NCI-H128 (cell line): ENCODE results near the gene TUBAL3.
"Not testable (repeated sequence)": the region's sequence is repeated elsewhere in the genome, so short reads cannot be mapped to it uniquely, and the experiment has no call there.

Source experiments
- DNase-seq: peaks from one replicate; lab custom pipeline; 2025; ENCODE audit not compliant: unreplicated experiment; lab: John Stamatoyannopoulos, UW

Gene TUBAL3

DNA sequence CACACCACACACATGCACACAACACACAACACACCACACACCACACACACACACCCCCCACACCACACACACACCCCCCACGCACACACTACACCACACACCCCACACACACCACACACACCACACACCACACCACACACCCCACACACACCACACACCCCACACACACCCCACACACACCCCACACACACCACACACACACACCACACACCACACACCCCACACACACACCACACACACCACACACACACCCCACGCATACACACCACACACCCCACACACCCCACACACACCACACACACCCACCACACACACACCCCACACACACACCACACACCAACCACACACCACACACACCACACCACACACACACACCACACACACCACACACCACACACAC is 23.4 kb downstream of the TUBAL3 start:
- DNase-seq, result no peak

DNA sequence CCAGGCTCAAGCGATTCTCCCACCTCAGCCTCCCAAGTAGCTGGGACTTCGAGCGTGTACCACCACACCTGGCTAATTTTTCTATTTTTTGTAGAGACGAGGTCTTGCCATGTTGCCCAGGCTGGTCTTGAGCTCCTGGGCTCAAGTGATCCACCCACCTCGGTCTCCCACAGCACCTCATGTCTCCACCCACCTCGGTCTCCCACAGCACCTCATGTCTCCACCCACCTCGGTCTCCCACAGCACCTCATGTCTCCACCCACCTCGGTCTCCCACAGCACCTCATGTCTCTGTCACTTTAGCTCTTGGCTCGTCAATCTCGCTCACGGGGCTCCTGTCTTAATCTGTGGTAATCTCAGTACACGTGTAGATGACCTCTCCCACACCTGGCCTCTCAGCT is 24.2 kb downstream of the TUBAL3 start:
- DNase-seq, result not testable (repeated sequence)

DNA sequence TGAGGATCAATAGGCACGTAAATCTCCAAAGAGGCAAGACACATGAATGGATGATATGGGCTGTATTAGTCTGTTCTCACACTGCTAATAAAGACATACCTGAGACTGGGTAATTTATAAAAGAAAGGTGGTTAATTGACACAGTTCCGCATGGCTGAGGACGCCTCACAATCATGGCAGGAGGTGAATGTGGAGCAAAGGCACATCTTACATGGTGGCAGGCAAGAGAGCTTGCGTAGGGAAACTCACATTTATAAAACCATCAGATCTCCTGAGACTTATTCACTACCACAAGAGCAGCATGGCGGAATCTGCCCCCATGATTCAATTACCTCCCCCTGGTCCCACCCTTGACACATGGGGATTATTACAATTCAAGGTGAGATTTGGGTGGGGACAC is 25.4 kb downstream of the TUBAL3 start:
- not testable (repeated sequence) for DNase-seq

DNA sequence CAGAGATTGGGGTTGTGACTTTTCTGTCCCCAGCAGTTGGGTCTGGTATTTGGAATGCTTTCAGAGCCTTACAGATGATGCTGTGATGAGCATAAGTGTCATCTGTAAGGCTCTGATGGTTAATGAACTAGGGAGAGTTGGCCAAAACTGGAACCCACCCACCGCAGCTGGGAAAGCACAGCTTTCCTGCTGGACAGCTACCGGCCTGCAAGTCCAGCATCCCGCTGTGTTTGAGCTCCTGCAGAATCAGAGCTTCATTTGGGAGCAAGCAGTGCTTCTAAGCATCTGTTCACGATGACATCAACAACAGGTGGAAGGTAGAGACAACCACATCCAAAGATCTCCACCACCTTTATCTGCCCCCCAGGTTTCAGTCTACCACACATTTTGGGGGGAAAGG is 28.2 kb downstream of the TUBAL3 start:
- DNase-seq, result no peak

DNA sequence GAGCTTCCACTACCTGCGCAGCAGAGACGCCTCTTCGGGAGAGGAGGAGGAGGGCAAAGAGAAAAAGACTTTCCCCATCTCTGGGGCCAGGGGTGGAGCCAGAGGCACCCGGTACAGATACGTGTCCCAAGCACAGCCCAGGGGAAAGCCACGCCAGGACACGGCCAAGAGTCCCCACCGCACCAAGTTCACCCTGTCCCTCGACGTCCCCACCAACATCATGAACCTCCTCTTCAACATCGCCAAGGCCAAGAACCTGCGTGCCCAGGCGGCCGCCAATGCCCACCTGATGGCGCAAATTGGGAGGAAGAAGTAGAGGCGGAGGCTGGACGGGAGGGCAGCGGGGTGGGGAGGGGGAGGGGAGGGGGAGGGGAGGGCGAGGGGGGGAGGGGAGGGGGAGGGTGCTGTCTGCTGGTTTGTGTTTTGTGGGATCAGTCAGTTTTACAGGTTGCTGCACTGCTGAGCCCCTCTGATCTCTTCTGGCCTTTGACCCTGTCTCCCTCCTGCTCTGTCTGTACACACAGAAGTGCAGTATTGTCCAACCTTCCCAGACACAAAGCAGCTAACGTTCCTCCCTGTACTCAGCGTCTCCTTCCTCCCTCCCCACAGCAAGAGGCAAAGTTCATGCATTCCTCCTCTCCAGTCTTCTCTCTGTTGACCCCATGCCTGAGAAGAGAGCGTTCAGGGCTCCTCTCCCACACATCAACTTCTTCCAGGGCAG is 30.6 kb downstream of the TUBAL3 start:
- DNase-seq, result no peak

DNA sequence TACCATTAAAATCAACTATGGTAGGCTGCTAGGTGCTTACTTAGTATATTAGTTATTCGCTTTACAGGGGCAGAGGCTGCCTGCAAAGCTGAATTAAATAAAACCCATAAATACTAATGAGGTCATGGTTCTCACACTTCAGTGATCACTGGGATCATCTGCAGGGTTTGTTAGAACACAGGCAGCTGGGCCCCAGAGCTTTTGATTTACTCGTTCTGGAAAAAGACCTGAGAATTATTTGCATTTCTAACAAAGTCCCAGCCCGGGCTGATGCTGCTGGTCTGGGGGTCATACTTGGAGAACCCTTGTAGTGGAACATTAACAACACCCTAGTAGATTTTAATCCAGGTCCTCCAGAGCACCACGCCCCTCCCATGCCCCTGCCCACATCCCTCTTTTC is 31.3 kb downstream of the TUBAL3 start:
- no peak for DNase-seq

DNA sequence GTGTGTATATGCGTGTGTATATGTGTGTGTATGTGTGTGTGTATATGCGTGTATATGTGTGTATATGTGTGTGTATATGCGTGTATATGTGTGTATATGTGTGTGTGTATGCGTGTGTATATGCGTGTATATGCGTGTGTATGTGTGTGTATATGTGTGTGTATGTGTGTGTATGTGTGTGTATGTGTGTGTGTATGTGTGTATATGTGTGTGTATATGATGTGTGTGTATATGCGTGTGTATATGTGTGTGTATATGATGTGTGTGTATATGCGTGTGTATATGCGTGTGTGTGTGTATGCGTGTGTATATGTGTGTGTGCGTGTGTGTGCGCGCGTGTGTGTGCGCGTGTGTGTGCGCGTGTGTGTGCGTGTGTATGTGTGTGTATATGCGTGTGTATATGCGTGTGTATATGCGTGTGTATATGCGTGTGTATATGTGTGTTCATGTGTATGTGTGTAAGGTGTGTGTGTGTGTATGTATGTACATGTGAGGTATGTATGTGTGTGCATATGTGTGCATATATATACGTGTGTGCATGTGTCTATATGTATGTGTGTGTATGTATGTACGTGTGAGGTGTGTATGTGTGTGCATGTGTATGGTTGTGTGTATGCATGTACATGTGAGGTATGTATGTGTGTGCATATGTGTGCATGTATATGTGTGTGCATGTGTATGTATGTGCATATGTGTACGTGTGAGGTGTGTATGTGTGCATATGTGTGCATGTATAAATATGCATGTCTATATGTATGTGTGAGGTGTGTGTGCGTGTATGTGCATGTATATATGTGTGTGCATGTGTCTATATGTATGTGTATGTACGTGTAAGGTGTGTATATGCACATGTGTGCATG is 33.9 kb downstream of the TUBAL3 start:
- DNase-seq, result no peak

DNA sequence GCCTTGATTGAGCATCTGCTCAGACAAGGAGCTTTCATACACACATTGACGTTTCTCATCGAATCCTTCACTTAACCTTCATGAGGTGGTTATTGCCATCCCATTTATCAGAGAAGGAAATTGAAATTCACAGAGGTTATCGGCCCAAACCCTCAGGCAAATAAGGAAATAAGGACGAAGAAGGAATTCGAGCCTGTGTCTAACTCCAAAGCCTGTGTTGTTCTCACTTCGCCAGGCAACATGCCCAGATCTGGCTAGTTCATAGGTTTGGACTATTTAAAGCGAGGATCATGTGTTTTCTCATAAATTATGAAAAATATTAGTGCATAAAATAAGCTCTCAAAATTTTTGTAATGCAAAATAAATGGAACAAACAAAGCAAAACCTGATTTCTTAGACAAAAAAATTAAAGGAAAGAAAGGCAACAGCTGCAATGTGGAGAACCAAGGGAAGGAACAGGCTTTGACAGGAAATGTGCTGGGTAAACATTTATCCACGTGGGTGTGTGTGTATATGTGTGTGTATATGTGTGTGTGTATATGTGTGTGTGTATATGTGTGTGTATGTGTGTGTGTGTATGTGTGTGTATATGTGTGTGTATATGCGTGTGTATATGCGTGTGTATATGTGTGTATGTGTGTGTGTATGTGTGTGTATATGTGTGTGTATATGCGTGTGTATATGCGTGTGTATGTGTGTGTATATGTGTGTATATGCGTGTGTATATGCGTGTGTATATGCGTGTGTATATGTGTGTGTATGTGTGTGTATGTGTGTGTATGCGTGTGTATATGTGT is 35.1 kb downstream of the TUBAL3 start:
- no peak for DNase-seq

DNA sequence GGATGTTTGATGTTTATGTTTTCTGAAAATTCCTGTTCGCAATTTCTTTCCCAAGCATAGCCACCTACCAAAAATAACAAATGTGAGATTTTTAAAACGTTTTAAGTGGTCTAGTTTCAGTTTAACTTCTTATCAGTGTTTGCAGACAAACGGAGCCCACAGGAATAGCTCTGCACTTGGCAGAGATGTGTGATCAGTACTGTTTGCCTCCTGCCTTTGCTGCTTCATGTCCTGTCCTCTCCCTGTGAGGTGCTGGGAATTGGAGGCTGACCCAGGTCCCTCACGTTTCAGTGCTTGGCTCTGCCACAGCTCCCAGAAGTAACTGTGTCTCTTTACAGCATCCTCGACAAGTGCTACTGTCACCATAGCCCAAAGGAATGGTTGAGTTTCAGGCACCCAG is 38.7 kb downstream of the TUBAL3 start:
- DNase-seq, result no peak

DNA sequence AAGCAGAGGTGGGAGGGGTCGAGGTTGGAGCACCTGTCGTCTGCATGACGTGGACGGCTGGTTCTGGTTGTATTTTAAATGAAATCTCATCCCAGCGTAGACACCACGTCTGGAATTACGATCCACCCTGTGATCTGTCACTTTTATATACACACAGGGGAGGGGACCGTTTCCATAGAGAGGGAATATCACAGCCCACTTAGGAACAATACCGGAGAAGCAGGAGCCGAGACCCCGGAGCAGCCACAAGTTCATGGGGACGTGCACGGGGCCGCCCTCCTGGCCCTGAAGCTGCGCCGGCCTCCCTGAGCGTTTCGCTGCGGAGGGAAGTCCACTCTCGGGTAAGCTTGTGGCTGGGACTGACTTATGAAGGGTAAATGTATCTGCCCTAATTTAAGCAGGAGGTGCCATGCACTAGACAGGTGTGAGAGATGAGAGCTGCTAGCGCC is 39.7 kb downstream of the TUBAL3 start, which contains the start of gene UCN3:
UCN3 (plus strand) TSS at position 77 of the 449 bp plus-strand sequence. CDS start 8,755 bp downstream, outside the sequence.
- no peak for DNase-seq

DNA sequence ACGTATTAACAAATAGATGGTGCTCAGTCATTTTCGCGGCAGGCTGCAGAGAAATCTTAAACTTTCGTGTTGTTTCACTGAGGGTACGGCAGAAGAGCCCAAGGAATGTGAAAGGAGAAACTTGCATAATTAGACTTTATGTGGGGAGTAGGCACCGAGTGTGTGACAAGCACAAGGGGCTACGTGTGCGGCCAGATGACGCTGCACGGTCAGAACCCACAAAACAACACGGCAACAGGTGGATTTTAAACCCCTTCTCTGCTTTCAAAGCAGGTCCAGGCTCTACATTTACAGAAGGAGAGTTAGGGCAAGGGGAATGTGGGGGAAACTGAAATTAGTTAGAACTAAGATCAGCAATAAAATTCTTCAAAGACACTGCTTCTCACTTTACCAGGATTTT is 40.3 kb downstream of the TUBAL3 start:
- DNase-seq, result no peak

DNA sequence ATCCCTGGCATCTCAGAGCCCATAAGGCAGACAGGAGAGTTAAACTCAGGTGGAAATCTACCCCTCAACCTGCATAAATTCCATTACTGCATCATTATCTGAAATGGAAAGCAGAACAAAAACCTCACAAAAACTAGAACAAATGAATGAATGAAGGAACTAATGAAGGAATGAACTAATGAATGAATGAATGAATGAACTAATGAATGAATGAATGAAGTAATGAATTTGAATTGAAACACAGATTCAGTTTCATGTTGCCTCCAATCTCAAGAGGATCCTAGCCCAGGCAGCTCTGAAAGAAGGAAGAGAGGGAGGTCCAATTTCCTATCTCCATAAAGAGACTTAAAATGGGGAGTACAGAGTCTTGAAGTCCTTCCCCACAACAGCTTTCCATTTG is 41.8 kb downstream of the TUBAL3 start:
- no peak for DNase-seq

DNA sequence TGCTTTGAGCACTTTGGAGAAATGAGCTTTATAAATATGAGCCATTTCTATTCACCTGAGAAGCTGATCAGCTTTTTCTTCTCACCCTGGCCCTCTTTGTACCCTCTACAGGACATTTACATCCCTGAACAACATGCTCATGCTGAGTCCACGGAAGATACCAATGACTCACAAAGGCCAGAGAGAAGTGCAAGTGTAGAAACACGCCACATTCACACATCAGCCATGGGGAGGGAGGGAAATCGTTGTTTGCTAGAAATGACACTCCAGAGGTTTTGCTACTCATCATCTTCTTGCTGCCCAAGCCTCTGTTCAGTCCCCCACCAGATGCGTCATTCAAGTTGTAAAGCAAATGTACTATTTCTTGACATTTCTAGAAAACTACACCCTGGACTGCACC is 42.7 kb downstream of the TUBAL3 start:
- no peak for DNase-seq

DNA sequence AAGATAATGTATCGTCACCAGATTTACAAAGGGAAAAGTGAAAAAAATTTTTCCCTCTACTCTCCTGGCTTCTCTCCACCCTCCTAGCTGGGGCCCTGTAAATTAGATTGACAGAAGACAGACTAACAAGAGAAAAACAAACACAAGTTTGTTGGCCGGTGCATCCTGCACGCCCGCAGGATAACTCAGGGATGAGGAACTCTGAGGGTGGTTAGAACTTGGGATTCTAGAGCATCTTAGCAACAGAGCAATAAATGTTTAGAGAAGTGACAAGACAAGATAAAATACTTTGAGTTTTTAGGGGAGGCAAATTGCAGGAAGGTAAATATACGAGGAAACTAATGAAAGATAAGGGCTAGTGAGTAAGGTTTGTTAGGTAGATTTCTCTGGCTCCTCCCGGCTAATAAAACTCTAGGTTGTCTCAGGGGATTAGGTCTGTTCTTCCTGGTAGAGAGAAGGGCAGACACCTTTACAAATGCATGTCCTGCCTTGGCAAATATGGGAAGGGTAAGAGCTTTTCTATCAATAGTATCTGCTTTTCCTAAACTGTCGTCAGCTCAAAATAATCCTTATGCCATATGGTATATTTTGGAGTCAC is 44.2 kb downstream of the TUBAL3 start:
- DNase-seq, result no peak

DNA sequence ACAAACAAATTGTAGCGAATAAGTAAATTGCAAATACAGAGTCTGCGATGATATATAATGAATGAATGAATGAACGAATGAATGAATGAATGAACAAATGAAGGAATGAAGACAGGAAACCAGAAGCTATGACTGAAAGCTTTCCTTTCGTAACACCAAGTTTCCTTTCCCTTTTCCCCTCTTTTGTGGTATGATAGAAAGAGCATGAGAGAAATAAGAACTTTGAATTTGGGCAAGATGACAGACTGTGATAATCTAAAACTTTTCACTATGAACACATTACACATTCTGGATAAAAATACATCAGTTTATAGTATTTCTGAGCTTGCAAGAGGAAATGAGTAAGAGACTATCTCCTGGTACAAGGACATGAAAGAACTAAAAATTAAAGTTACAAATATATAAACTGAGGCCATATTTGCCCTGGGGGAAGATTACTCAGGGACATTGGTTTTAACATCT is 48.3 kb downstream of the TUBAL3 start:
- no peak for DNase-seq

DNA sequence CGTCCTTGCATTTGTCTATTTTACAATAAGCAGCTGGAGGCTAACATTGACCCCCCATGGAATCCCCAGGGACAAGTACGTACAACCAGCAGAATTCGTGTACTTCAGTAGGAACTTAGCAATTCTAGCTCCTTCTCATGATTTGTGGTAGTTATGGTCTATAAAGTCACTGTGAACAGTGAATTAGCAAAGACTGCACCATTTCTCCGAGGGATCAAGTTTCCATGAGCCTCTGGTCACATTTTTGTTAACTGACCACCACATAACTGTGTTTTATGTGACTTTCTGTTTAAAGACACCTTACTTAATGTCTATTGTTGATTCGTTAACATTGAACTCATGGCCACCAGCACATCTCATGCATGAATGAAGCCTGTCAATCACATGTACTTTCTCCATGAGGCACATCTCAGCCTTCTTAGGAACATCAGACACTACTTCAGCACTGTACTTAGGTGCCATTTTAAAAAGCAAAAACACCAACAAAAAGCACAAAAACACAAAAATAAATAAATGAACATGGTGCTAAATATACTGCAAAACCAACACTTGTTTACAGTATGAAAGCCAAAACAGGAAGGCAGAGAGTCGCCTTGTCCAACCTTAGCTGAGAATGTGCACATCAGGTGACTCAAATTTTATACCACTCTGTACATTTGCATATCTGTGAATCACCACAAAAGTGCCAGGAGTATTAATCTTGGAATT is 48.9 kb downstream of the TUBAL3 start:
- no peak for DNase-seq

DNA sequence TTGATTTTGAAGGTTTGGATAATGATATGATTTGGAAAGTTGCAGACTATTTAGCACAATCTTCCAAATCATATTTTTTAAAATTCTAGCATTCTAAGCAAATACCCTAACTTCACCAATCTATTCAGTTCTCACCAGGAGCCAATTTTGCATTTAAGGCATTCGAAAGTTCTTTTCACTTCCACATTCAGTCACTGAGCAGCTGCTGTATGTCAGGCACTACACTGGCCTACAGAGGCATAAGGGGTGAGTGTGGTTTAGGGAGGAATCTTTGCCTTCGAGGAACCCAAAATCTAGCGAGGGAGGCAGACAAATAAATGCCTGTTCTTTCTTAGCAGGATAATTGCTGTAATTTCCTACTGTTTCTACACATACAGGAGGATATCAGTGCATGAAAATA is 50.6 kb downstream of the TUBAL3 start:
- no peak for DNase-seq

DNA sequence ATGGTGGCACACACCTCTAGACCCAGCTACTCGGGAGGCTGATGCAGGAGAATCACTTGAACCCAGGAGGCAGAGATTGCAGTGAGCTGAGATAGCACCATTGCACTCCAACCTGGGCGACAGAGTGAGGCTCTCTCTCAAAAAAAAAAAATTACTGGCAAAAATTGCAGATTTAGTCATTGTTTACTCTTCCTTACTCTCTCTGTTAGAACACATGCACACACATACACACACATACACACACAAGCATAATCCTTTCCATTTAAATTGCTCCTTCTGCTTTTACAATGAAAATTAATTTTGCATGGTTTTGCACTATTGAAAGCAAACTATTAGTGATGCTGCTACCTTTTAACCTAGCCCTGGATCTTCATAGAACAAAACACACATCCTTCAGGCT is 55.3 kb downstream of the TUBAL3 start:
- DNase-seq, result no peak

DNA sequence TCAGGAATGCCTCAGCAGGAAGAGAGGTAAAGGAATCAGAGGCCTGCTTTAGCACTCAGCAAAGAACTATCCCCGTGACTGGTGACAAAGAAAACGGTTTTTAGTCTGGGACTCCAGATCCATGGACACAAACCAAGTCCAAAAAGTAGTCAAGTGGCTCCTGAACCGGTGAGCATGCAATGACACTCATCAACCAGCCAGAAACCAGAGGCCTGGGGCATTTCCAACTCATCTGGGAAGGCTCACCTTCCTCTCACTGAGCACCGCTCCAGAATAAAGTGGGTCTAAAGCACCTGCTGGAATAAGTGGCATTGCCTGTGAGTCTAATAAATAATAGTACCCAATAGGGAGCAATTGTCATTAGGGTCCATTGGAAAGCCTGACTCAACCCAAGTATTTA is 57.7 kb downstream of the TUBAL3 start:
- DNase-seq, result no peak

DNA sequence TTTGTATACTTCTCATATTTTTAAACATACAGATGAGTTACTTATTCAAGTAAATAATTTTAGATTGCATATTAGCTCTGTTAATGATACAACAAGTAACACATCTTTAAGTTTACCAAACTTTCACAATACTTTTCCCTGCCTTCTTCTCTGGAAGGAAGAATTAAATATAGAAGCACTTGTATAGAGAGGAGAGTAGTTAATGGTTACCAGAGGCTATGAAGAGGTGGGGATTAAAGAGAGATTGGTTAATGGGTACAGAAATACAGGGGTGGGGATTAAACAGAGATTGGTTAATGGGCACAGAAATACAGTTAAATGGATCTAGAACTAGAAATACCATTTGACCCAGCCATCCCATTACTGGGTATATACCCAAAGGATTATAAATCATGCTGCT is 59.9 kb downstream of the TUBAL3 start:
- DNase-seq, result no peak
